IgD-negative memory B cell (primary cell): Measurements from ENCODE around the gene NDUFA6. TPM values are rescaled to one million over a fixed set of nuclear protein-coding genes. Genes with fewer than 3 reads are reported as not detected.
"Not testable (repeated sequence)": the region's sequence is repeated elsewhere in the genome, so short reads cannot be mapped to it uniquely, and the experiment has no call there.

Experiments
- H3K27ac Mint-ChIP-seq, 3 donors: one replicate each; pipeline ENCODE4 v1.8.0; 2020 to 2022; ENCODE audit warnings: mild to moderate bottlenecking in 3 of 3, mixed read lengths in 3 of 3, moderate library complexity in 1 of 3
- H3K27me3 Mint-ChIP-seq: one replicate; pipeline ENCODE4 v1.8.0; 2021; ENCODE audit warnings: mixed read lengths
- H3K36me3 Mint-ChIP-seq: one replicate; pipeline ENCODE4 v1.8.0; 2020; ENCODE audit warnings: mild to moderate bottlenecking, mixed read lengths
- H3K4me1 Mint-ChIP-seq, 3 donors: one replicate each; pipeline ENCODE4 v1.8.0; 2020 to 2022; ENCODE audit warnings: mixed read lengths in 3 of 3, mild to moderate bottlenecking in 1 of 3
- H3K4me3 Mint-ChIP-seq, 4 donors: one replicate each; pipeline ENCODE4 v1.8.0; 2020 to 2022; ENCODE audit warnings: mild to moderate bottlenecking in 4 of 4, mixed read lengths in 4 of 4, moderate library complexity in 3 of 4
- H3K9me3 Mint-ChIP-seq, 3 donors: one replicate each; pipeline ENCODE4 v1.8.0; 2020 to 2021; ENCODE audit warnings: mixed read lengths in 3 of 3, mild to moderate bottlenecking in 1 of 3
- polyA plus RNA-seq: library from polyadenylated mRNA; unstranded; fragments of 300-500 nt; fragmentation: Illumina TruSeq; gene quantifications from one replicate; pipeline ENCODE4 v1.2.3, GENCODE V29; 2021

NDUFA6 gene
- 121 TPM for polyA plus RNA-seq

DNA sequence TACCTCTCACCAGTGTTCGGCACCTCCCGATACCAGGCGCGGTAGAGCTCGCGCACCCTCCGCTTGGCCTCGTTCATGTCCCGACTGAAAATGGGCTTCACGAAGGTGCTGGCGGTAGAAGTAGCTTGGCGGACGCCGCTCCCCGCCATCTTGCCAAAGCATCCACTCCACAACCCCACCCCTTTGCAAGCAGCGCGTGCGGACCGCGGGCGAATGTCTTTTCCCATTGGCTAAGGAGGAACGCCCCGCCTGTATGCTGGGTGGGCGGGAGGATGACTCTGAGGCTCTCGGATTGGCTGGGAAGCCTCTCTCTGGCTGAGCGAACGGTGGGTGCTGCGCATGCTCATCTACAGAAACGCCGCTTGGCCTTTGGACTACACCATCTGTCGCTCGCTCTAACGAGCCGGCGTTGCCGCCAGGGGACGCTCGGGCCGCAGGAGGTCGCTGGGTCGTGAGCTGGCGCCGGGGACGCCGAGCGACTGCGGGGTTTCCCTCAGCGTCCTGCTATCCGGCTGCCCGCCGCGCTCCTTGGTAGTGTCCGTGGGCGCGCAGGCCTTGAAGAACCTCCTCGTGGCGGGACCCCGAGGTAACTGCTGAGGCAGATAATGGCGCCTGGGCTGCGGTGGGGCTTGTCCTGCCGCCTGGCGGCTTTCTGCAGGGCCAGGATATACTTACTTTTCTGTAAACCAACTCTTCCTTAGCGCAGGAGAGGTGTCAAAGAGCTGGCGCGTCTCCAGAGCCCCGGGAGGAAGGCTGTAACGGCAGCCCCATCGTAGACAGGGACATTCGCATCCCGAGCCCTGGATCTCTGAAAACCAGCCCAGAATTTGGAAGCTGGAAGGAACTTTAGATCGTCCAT, at the start of gene NDUFA6:
Gene NDUFA6, minus strand, starts transcription at position 177 of the 859 bp plus-strand sequence. Its CDS starts 28 bp downstream, at position 149.
- peaks cover 3% of the 10 kb centered on the region for H3K36me3 Mint-ChIP-seq
- peaks cover 15 to 30% (median 21%) of the 10 kb centered on the region in 3 donors for H3K4me1 Mint-ChIP-seq
- no peaks in the 10 kb centered on the region for H3K27me3 Mint-ChIP-seq
- H3K9me3 Mint-ChIP-seq: no peaks in the 10 kb centered on the region
- peak within 1 kb of the TSS; percentile 92 to 99 (median 99) for H3K27ac Mint-ChIP-seq
- H3K4me3 Mint-ChIP-seq: peak within 1 kb of the TSS; percentile 95 to 99 (median 98)

DNA sequence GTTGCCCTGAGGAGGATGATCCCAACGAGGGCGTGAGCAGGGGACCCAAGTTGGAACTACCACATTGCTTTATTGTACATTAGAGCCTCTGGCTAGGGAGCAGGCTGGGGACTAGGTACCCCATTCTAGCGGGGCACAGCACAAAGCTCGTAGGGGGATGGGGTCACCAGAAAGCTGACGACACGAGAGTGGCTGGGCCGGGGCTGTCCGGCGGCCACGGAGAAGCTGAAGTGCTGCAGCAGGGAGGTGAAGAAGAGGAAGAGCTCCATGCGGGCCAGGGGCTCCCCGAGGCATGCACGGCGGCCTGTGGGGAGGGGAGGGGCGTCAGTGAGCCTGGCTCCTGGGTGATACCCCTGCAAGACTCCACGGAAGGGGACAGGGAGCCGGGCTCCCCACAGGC, 49.6 kb upstream of the NDUFA6 start:
- H3K4me3 Mint-ChIP-seq, H3K27me3 Mint-ChIP-seq, H3K4me1 Mint-ChIP-seq, H3K9me3 Mint-ChIP-seq, H3K27ac Mint-ChIP-seq, H3K36me3 Mint-ChIP-seq: not testable (repeated sequence)

- peak overlapping the region in 1 of 3 donors; percentile 24 for H3K27ac Mint-ChIP-seq
- H3K27me3 Mint-ChIP-seq, H3K4me3 Mint-ChIP-seq, H3K4me1 Mint-ChIP-seq, H3K36me3 Mint-ChIP-seq, H3K9me3 Mint-ChIP-seq: not testable (repeated sequence)
Observed at GRCh38 chr22:42139508-42139907, 48.9 kb upstream of the NDUFA6 start.

- Mint-ChIP-seq H3K27ac (peak overlapping the region in 1 of 3 donors; percentile 24), H3K9me3 (no peaks in the 10 kb centered on the region), H3K36me3 (peaks cover 2% of the 10 kb centered on the region), H3K4me1 (no peaks in the 10 kb centered on the region), H3K4me3 (no peak overlapping the region), H3K27me3 (no peaks in the 10 kb centered on the region)
Observed at GRCh38 chr22:42138972-42139371, 48.4 kb upstream of the NDUFA6 start.

- H3K27me3 Mint-ChIP-seq: no peaks in the 10 kb centered on the region
- H3K4me3 Mint-ChIP-seq: no peak overlapping the region
- H3K4me1 Mint-ChIP-seq: no peaks in the 10 kb centered on the region
- no peak overlapping the region for H3K27ac Mint-ChIP-seq
- no peaks in the 10 kb centered on the region for H3K9me3 Mint-ChIP-seq
- H3K36me3 Mint-ChIP-seq: peaks cover 2% of the 10 kb centered on the region
Observed at GRCh38 chr22:42138122-42138770, 47.7 kb upstream of the NDUFA6 start.

- H3K27me3 Mint-ChIP-seq, H3K4me1 Mint-ChIP-seq, H3K9me3 Mint-ChIP-seq, H3K4me3 Mint-ChIP-seq, H3K36me3 Mint-ChIP-seq, H3K27ac Mint-ChIP-seq: not testable (repeated sequence)
Observed at GRCh38 chr22:42135688-42136087, 45.1 kb upstream of the NDUFA6 start.

DNA sequence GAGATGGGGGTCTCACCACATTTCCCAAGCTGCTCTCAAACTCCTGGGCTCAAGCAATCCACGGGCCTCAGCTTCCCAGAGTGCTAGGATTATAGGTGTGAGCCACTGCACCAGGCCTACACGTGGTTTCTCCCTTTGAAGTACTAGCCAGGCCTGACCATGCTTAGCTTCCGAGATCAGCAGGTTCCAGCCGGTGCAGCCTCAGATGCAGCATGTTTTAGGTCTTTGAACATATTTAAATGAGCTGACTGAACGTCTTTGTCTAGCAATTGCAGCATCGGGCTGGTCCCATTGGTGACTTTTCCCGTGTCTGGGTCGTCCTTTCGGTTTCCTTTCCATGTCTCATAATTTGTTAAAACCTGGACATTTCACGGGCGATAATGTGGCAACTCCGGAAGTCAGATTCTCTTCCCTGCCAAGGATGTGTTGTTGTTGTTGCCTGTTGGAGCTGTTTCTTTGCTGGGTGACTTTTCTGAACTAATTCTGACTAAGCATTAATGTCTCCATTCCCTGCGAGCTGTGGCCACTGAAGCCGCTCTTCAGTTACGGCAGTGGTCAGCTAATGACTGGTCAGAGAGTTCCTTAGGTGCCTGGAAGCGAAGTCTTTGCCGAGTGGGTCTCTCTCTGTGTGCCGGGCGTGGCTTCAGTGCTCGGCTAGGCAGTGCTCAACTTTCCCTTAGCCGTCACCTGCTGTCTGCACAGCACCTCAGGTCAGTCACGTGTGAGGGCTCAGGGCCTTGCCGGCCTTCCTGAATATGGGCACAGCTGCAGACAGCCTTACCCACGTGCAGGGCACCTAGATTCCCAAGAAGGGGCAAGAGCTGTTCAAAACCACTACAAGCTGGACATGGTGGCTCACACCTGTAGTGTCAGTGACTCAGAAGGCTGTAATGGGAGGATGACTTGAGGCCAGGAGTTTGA, 43.8 kb upstream of the NDUFA6 start:
- Mint-ChIP-seq H3K4me3 (no peak overlapping the region), H3K36me3 (peaks cover 2% of the 10 kb centered on the region), H3K4me1 (no peaks in the 10 kb centered on the region), H3K9me3 (no peaks in the 10 kb centered on the region), H3K27me3 (no peaks in the 10 kb centered on the region), H3K27ac (no peak overlapping the region)

- H3K4me1 Mint-ChIP-seq: no peaks in the 10 kb centered on the region
- no peaks in the 10 kb centered on the region for H3K36me3 Mint-ChIP-seq
- H3K27ac Mint-ChIP-seq: no peak overlapping the region
- H3K27me3 Mint-ChIP-seq: no peaks in the 10 kb centered on the region
- H3K4me3 Mint-ChIP-seq: no peak overlapping the region
- no peaks in the 10 kb centered on the region for H3K9me3 Mint-ChIP-seq
Observed at GRCh38 chr22:42132457-42132856, 41.9 kb upstream of the NDUFA6 start.

DNA sequence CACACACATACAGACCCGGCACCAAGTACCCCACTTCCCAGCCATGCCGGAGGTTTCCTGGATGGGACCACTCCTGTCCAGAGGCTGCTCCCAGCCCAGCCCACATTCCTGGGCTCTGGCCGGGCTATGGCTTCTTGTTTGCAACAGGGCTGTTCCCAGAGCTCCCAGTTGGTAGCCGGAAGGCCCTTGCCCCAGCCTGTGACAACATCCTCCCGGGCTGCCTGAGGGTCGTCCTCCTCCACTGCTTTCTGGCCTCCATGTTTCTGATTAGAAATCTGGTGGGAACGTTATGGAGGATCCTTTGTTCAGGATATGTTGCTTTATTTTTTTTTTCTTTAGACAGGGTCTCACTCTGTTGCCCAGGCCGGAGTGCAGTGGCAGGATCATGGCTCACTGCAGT, 41.0 kb upstream of the NDUFA6 start:
- Mint-ChIP-seq H3K27ac (no peak overlapping the region), H3K4me3 (no peak overlapping the region), H3K36me3 (no peaks in the 10 kb centered on the region), H3K9me3 (no peaks in the 10 kb centered on the region), H3K27me3 (no peaks in the 10 kb centered on the region), H3K4me1 (no peaks in the 10 kb centered on the region)

- not testable (repeated sequence) for H3K27me3 Mint-ChIP-seq, H3K9me3 Mint-ChIP-seq, H3K36me3 Mint-ChIP-seq, H3K4me1 Mint-ChIP-seq, H3K4me3 Mint-ChIP-seq, H3K27ac Mint-ChIP-seq
Observed at GRCh38 chr22:42130639-42131431, 40.3 kb upstream of the NDUFA6 start, which contains the start of gene CYP2D6. Gene CYP2D6, minus strand, starts transcription at chr22:42130810. Its CDS starts 19 bp downstream, at chr22:42130791.

GRCh38 chr22:42130182-42130581, 39.6 kb upstream of the NDUFA6 start:
- H3K4me1 Mint-ChIP-seq, H3K36me3 Mint-ChIP-seq, H3K27me3 Mint-ChIP-seq, H3K4me3 Mint-ChIP-seq, H3K27ac Mint-ChIP-seq, H3K9me3 Mint-ChIP-seq: not testable (repeated sequence)

GRCh38 chr22:42128776-42129694, 38.5 kb upstream of the NDUFA6 start:
- not testable (repeated sequence) for H3K4me1 Mint-ChIP-seq, H3K4me3 Mint-ChIP-seq, H3K27ac Mint-ChIP-seq, H3K27me3 Mint-ChIP-seq, H3K9me3 Mint-ChIP-seq, H3K36me3 Mint-ChIP-seq

GRCh38 chr22:42128007-42128406, 37.4 kb upstream of the NDUFA6 start:
- not testable (repeated sequence) for H3K27me3 Mint-ChIP-seq, H3K9me3 Mint-ChIP-seq, H3K4me1 Mint-ChIP-seq, H3K4me3 Mint-ChIP-seq, H3K27ac Mint-ChIP-seq, H3K36me3 Mint-ChIP-seq

GRCh38 chr22:42127606-42128005, 37.0 kb upstream of the NDUFA6 start:
- Mint-ChIP-seq H3K27ac (no peak overlapping the region), H3K9me3 (no peaks in the 10 kb centered on the region), H3K27me3 (no peaks in the 10 kb centered on the region), H3K4me1 (no peaks in the 10 kb centered on the region), H3K36me3 (no peaks in the 10 kb centered on the region), H3K4me3 (no peak overlapping the region)
